Mucosa of descending colon (tissue), 3 donors: ENCODE data around the gene THRSP. TPM values are rescaled to one million over a fixed set of nuclear protein-coding genes. Genes with fewer than 3 reads are reported as not detected.
"Not testable (repeated sequence)": the region's sequence is repeated elsewhere in the genome, so short reads cannot be mapped to it uniquely, and the experiment has no call there.

Experiments used
- ATAC-seq: fragments of 200-7000 bp; cut with Tn5 transposase; one replicate; pipeline ENCODE4 v1.9.1; 2020; ENCODE audit warnings: mild to moderate bottlenecking, moderate library complexity
- DNase-seq, 3 donors: peaks; one replicate each; pipeline ENCODE4 v3.0.0-alpha.2; 2020
- H3K36me3 ChIP-seq: fragments of 200-600 bp; one replicate; pipeline ENCODE4 v1.8.0; 2021; ENCODE audit warnings: low read depth, mild to moderate bottlenecking
- H3K4me1 ChIP-seq: fragments of 200-600 bp; one replicate; pipeline ENCODE4 v1.8.0; 2021; ENCODE audit warnings: low read depth, mild to moderate bottlenecking
- H3K4me3 ChIP-seq: fragments of 200-600 bp; one replicate; pipeline ENCODE4 v1.8.0; 2021; ENCODE audit warnings: mild to moderate bottlenecking
- H3K9me3 ChIP-seq: fragments of 200-600 bp; one replicate; pipeline ENCODE4 v1.8.0; 2021; ENCODE audit warnings: mild to moderate bottlenecking
- CTCF ChIP-seq: fragments of 200-600 bp; IDR thresholded peaks from one replicate; pipeline ENCODE4 v1.8.0; 2022; ENCODE audit warnings: antibody characterized with exemption, mild to moderate bottlenecking
- intact Hi-C, 2 donors: fragments of 100-400 bp; cut with DNase I in 1 of 2; cut with micrococcal nuclease in 1 of 2; formaldehyde crosslinking; loops; one replicate each; pipeline versions ENCODE4 v1.11.0 to v1.11.1; 2022; cut with DNase I, micrococcal nuclease
- total RNA-seq, 3 donors: library from RNA; stranded (reverse); fragmentation: NEBNext Ultra II Directional in 2 of 3; extraction: Animal tissue kit (Norgen Biotek cat#: 25700) in 2 of 3; gene quantifications; one replicate each; pipeline versions ENCODE4 v1.2.1 to v1.2.4, GENCODE V29; 2021 to 2023
- donor health status: DM: no; HTN: no; CAD: no; lungs with moderate emphysema.
- donor health status: DM: no; HTN: no; CAD: no.
- donor health status: DM: no; HTN: yes; CAD: no.

Gene THRSP
- total RNA-seq, 3 donors from 2014 or later: 0.41 to 0.51 TPM; not detected in 1

GRCh38 chr11:78081583-78081982 lies 17.9 kb downstream of the THRSP start:
- DNase-seq: no peak
- Histone ChIP-seq H3K4me3 (no peak overlapping the region), H3K9me3 (no peaks in the 10 kb centered on the region), H3K4me1 (peaks cover 18% of the 10 kb centered on the region), H3K36me3 (no peaks in the 10 kb centered on the region)
- TF ChIP-seq CTCF: no peak
- no peak for ATAC-seq
- intact Hi-C loops: no loop called here

- ATAC-seq (no peak), DNase-seq (no peak)
- intact Hi-C loops: no loop called here
- Histone ChIP-seq H3K9me3 (no peaks in the 10 kb centered on the region), H3K4me3 (no peak overlapping the region), H3K4me1 (peaks cover 13% of the 10 kb centered on the region), H3K36me3 (no peaks in the 10 kb centered on the region)
- TF ChIP-seq CTCF: no peak
Measured at GRCh38 chr11:78082146-78082545, 18.5 kb downstream of the THRSP start.

DNA sequence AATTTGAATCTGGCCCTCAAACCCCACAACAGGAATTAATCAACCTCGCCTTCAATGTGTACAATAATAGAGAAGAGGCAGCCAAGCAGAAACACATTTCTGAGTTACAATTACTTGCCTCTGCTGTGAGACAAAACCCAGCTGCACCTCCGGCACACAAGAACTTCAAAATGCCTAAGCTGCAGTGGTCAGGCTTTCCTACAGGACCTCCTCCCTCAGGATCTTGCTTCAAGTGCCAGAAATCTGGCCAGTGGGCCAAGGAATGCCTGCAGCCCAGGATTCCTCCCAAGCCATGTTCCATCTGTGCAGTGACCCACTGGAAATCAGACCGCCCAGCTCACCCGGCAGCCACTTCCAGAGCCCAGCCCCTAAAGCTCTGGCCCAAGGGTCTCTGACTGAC lies 19.4 kb downstream of the THRSP start:
- intact Hi-C loops: no loop called here
- ATAC-seq: no peak
- no peak for DNase-seq
- Histone ChIP-seq H3K4me3 (no peak overlapping the region), H3K4me1 (peaks cover 5% of the 10 kb centered on the region), H3K36me3 (no peaks in the 10 kb centered on the region), H3K9me3 (no peaks in the 10 kb centered on the region)
- TF ChIP-seq CTCF: no peak

DNA sequence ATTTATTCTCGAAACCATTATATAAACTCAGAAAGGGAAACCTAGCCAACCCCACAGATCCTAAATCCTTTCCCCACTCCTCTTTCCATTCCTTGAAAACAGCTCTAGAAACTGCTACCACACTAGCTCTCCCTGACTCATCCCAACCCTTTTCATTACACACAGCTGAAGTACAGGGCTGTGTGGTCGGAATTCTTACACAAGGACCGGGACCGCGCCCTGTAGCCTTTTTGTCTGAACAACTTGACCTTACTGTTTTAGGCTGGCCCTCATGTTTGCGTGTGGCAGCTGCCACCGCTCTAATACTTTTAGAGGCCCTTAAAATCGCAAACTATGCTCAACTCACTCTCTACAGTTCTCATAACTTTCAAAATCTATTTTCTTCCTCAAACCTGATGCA lies 20.8 kb downstream of the THRSP start:
- intact Hi-C loops, H3K4me3 ChIP-seq, DNase-seq, H3K36me3 ChIP-seq, H3K9me3 ChIP-seq, ATAC-seq, H3K4me1 ChIP-seq: not testable (repeated sequence)

- Histone ChIP-seq H3K9me3 (no peaks in the 10 kb centered on the region), H3K36me3 (no peaks in the 10 kb centered on the region), H3K4me1 (no peaks in the 10 kb centered on the region), H3K4me3 (no peak overlapping the region)
- intact Hi-C loops: no loop called here
- ATAC-seq (no peak), DNase-seq (no peak)
- no peak for TF ChIP-seq CTCF
Measured at GRCh38 chr11:78085972-78086371, 22.3 kb downstream of the THRSP start.

- intact Hi-C loops, H3K36me3 ChIP-seq, DNase-seq, H3K9me3 ChIP-seq, H3K4me1 ChIP-seq, H3K4me3 ChIP-seq, ATAC-seq: not testable (repeated sequence)
Measured at GRCh38 chr11:78086521-78087074, 22.9 kb downstream of the THRSP start.

GRCh38 chr11:78094250-78094649 lies 30.6 kb downstream of the THRSP start:
- intact Hi-C loops: no loop called here
- ATAC-seq (no peak), DNase-seq (no peak)
- TF ChIP-seq CTCF: no peak
- Histone ChIP-seq H3K9me3 (no peaks in the 10 kb centered on the region), H3K4me1 (no peaks in the 10 kb centered on the region), H3K36me3 (no peaks in the 10 kb centered on the region), H3K4me3 (no peak overlapping the region)
